B cell (primary cell): ENCODE results near the gene SNX14. TPM values are rescaled to one million over a fixed set of nuclear protein-coding genes. Genes with fewer than 3 reads are reported as not detected.

Experiments
- ATAC-seq: fragments of 200-7000 bp; cut with Tn5 transposase; one replicate; pipeline ENCODE4 v1.10.0; 2021; ENCODE audit warnings: low read depth, mild to moderate bottlenecking, moderate number of reproducible peaks, moderate library complexity
- CTCF ChIA-PET: fragments of 350-600 bp; sonication (Branson Sonifier 250); formaldehyde crosslinking; loops from one replicate; lab custom pipeline; 2021; ENCODE audit warnings: antibody characterized with exemption, inconsistent platforms; lab: Charles Lee
- POLR2A ChIA-PET: fragments of 350-600 bp; sonication (Branson Sonifier 250); formaldehyde crosslinking; loops from one replicate; lab custom pipeline; 2021; ENCODE audit warnings: antibody characterized with exemption; lab: Charles Lee
- DNase-seq: peaks from one replicate; pipeline ENCODE4 v3.0.0; 2013
- H2AFZ ChIP-seq: 2 replicates; pipeline ENCODE4 v1.6.1; 2012; ENCODE audit warnings: mild to moderate bottlenecking, low read depth, low read length; ENCODE audit not compliant: insufficient read depth, poor library complexity, severe bottlenecking
- H3K27ac ChIP-seq, 2 donors: 1 replicate in 1 of 2; 2 replicates in 1 of 2; pipeline ENCODE4 v1.5.1; 2012 to 2013; ENCODE audit warnings: low read length in 2 of 2, mild to moderate bottlenecking in 2 of 2, moderate library complexity in 1 of 2
- H3K27me3 ChIP-seq, 4 experiments: fragments of 200-600 bp in 1 of 4; sonication (generic) in 1 of 4; replicated peaks in 1 of 4; 1 replicate in 2 of 4; 2 replicates in 2 of 4; pipeline versions ENCODE4 v1.6.1 to v1.7.0; 2013 to 2016; ENCODE audit warnings: low read length in 3 of 4, mild to moderate bottlenecking in 2 of 4, mixed read lengths in 1 of 4, moderate library complexity in 1 of 4; ENCODE audit not compliant: insufficient read depth in 4 of 4, control insufficient read depth in 3 of 4; ENCODE audit errors: control extremely low read depth in 1 of 4
- H3K36me3 ChIP-seq, 2 experiments: replicated peaks in 1 of 2; 1 replicate in 1 of 2; 2 replicates in 1 of 2; pipeline versions ENCODE4 v1.6.1 to v1.7.1; 2013; ENCODE audit warnings: low read length in 1 of 2; ENCODE audit not compliant: insufficient read depth in 2 of 2, control insufficient read depth in 1 of 2; ENCODE audit errors: control extremely low read depth in 1 of 2, extremely low read depth in 1 of 2
- H3K4me1 ChIP-seq, 2 donors: fragments of 200-600 bp in 1 of 2; sonication (generic) in 1 of 2; 1 replicate in 1 of 2; 2 replicates in 1 of 2; pipeline versions ENCODE4 v1.5.1 to v1.6.1; 2013 to 2017; ENCODE audit warnings: low read length in 2 of 2; ENCODE audit not compliant: control insufficient read depth in 2 of 2, insufficient read depth in 2 of 2
- H3K4me2 ChIP-seq: replicated peaks from 2 replicates; pipeline ENCODE3; 2012; ENCODE audit warnings: mild to moderate bottlenecking, low read depth, low read length; ENCODE audit not compliant: poor library complexity, severe bottlenecking
- H3K4me3 ChIP-seq, 5 experiments: fragments of 200-600 bp in 1 of 5; sonication (generic) in 1 of 5; 1 replicate in 3 of 5; 2 replicates in 2 of 5; pipeline versions ENCODE4 v1.5.1 to v1.7.0; 2011 to 2016; ENCODE audit warnings: low read length in 4 of 5, mild to moderate bottlenecking in 4 of 5, low read depth in 2 of 5, control low read depth in 1 of 5, moderate library complexity in 1 of 5; ENCODE audit not compliant: insufficient read depth in 1 of 5; ENCODE audit errors: control extremely low read depth in 1 of 5, extremely low read depth in 1 of 5
- H3K79me2 ChIP-seq: fragments of 200-600 bp; sonication (generic); one replicate; pipeline ENCODE4 v1.6.0; 2016; ENCODE audit warnings: low read length; ENCODE audit not compliant: control insufficient read depth, insufficient read depth
- H3K9ac ChIP-seq: fragments of 200-600 bp; sonication (generic); 2 replicates; pipeline ENCODE4 v1.6.1; 2017; ENCODE audit warnings: mild to moderate bottlenecking, low read length, moderate library complexity
- H3K9me3 ChIP-seq, 3 donors: one replicate each; pipeline versions ENCODE4 v1.6.1 to v1.7.1; 2013; ENCODE audit warnings: low read length in 2 of 3; ENCODE audit not compliant: control insufficient read depth in 2 of 3, insufficient read depth in 1 of 3; ENCODE audit errors: control extremely low read depth in 1 of 3
- H4K20me1 ChIP-seq: 2 replicates; pipeline ENCODE4 v1.6.0; 2012; ENCODE audit warnings: mild to moderate bottlenecking, low read length; ENCODE audit not compliant: insufficient read depth, control insufficient read depth, poor library complexity, severe bottlenecking
- H3K27ac Mint-ChIP-seq: one replicate; pipeline ENCODE4 v1.8.0; 2021; ENCODE audit warnings: mixed read lengths
- H3K27me3 Mint-ChIP-seq: one replicate; pipeline ENCODE4 v1.8.0; 2021; ENCODE audit warnings: mixed read lengths
- H3K4me1 Mint-ChIP-seq: one replicate; pipeline ENCODE4 v1.8.0; 2021; ENCODE audit warnings: mixed read lengths
- H3K4me3 Mint-ChIP-seq: one replicate; pipeline ENCODE4 v1.8.0; 2021; ENCODE audit warnings: mixed read lengths
- H3K9me3 Mint-ChIP-seq: one replicate; pipeline ENCODE4 v1.8.0; 2022; ENCODE audit warnings: mixed read lengths; ENCODE audit not compliant: insufficient read depth
- EZH2 ChIP-seq: IDR thresholded peaks from 2 replicates; pipeline ENCODE4 v1.6.1; 2012; ENCODE audit warnings: borderline replicate concordance, low read depth, mild to moderate bottlenecking, moderate library complexity, low read length; ENCODE audit not compliant: insufficient read depth, poor library complexity, severe bottlenecking
- WGBS: methylation state at CpG from one replicate; pipeline ENCODE4 v1.1.5; 2013; ENCODE audit warnings: missing lambda C conversion rate; ENCODE audit not compliant: insufficient coverage; 5-methylcytosine and 5-hydroxymethylcytosine counted together
- intact Hi-C: fragments of 100-400 bp; cut with micrococcal nuclease; formaldehyde crosslinking; loops from one replicate; pipeline ENCODE4 v1.10.0; 2022
- polyA plus RNA-seq: library from polyadenylated mRNA; depleted of rRNA; stranded (reverse); fragments of >200 nt; gene quantifications from 2 replicates; pipeline ENCODE4 v1.2.3, GENCODE V29; 2012
- total RNA-seq, 2 donors: library from RNA; stranded (reverse); fragments of 120-200 nt in 1 of 2; gene quantifications; 1 replicate in 1 of 2; 2 replicates in 1 of 2; pipeline versions ENCODE4 v1.2.3 to v1.2.4, GENCODE V29; 2013 to 2022
- TF ChIP-seq, protein P1 (sequence below): fragments of 200-600 bp; IDR thresholded peaks from one replicate; pipeline ENCODE4 v1.8.0; 2022; ENCODE audit warnings: antibody characterized with exemption, mild to moderate bottlenecking

The SNX14 gene
- total and polyA plus RNA-seq, 2 donors (not counting 1 experiment from before 2014, with no cell fraction given) = 36.9 to 80.0 TPM

DNA sequence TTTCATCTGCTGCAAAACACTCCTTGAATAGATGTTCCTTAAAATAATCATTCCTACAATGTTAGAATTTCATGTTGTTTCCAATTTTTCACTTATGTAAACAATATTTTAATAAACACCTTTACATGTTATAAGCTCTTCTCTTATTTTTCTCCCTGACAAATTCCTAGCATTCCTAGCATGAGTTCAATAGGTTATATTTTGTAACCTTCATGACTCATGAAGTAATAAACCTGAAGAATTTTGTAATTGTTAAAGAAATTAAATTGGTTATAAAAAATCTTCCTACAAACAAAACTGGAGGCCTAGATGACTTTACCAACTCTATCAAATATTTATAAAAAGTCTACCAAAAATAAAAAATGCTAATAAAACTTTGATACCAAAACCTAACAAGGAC is 77.5 kb downstream of the SNX14 start:
- Mint-ChIP-seq H3K27ac (no peak overlapping the region), H3K9me3 (no peaks in the 10 kb centered on the region), H3K4me3 (no peak overlapping the region), H3K27me3 (no peaks in the 10 kb centered on the region), H3K4me1 (no peaks in the 10 kb centered on the region)
- Histone ChIP-seq H4K20me1 (no peaks in the 10 kb centered on the region), H3K36me3 (peaks cover 9 to 40% of the 10 kb centered on the region in 2 experiments), H3K4me3 (no peak overlapping the region), H3K9me3 (no peaks in the 10 kb centered on the region), H2AFZ (no peak overlapping the region), H3K27me3 (no peaks in the 10 kb centered on the region), H3K4me1 (no peaks in the 10 kb centered on the region), H3K79me2 (no peaks in the 10 kb centered on the region), H3K9ac (no peak overlapping the region), H3K4me2 (no peak overlapping the region), H3K27ac (no peak overlapping the region)
- no peak for DNase-seq
- TF ChIP-seq, protein P1, sequence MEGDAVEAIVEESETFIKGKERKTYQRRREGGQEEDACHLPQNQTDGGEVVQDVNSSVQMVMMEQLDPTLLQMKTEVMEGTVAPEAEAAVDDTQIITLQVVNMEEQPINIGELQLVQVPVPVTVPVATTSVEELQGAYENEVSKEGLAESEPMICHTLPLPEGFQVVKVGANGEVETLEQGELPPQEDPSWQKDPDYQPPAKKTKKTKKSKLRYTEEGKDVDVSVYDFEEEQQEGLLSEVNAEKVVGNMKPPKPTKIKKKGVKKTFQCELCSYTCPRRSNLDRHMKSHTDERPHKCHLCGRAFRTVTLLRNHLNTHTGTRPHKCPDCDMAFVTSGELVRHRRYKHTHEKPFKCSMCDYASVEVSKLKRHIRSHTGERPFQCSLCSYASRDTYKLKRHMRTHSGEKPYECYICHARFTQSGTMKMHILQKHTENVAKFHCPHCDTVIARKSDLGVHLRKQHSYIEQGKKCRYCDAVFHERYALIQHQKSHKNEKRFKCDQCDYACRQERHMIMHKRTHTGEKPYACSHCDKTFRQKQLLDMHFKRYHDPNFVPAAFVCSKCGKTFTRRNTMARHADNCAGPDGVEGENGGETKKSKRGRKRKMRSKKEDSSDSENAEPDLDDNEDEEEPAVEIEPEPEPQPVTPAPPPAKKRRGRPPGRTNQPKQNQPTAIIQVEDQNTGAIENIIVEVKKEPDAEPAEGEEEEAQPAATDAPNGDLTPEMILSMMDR = no peak
- no peak for TF ChIP-seq EZH2
- ATAC-seq = no peak
- ChIA-PET POLR2A (interaction anchor here (0.6 kb wide), 1 partner anchor 127 kb away, joined by 5 read pairs; the partner anchor contains the start of gene SYNCRIP), CTCF (interaction anchor here (0.7 kb wide), 1 partner anchor 33 kb away, joined by 3 read pairs; no protein-coding TSS in a partner anchor)
- intact Hi-C loops = no loop called here

DNA sequence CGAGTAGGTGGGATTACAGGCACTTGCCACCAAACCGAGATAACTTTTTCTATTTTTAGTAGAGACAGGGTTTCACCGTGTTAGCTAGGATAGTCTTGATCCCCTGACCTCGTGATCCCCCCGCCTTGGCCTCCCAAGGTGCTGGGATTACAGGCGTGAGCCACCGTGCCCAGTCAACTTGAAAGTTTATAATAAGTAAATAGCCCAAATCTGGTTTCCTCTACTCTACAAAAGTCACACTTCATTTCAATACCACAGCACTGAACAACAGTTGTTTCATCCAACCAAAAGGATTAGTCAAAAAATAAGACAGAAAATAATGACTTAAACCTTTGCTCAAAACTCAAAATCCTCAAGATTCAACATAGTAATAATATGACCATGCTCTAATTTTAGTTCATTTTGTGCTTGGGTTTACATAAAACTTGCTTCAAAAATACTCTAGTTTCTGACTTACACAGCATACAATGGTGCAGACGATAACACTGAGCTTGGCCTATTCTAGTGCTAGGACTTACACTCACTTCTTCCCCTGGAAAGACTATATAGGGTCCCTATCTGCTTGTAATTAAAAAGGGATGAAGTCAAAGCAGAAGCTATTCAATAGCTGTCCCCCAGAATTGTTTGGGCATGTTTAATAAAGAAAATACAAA is 87.1 kb downstream of the SNX14 start:
- Mint-ChIP-seq H3K9me3 (no peaks in the 10 kb centered on the region), H3K27ac (no peak overlapping the region)
- no peak for ATAC-seq

More for the DNA sequence above, 87.1 kb downstream of the SNX14 start:
- no peaks in the 10 kb centered on the region for H3K27me3 Mint-ChIP-seq
- no peak overlapping the region for H3K4me2 ChIP-seq
- no peaks in the 10 kb centered on the region for H3K79me2 ChIP-seq
- H2AFZ ChIP-seq = no peak overlapping the region
- H3K4me3 Mint-ChIP-seq = no peak overlapping the region
- no peaks in the 10 kb centered on the region for H3K4me1 ChIP-seq
- H3K27ac ChIP-seq = no peak overlapping the region
- no peak for TF ChIP-seq EZH2
- TF ChIP-seq, protein P1 = no peak
- ChIA-PET CTCF (interaction anchor here (0.8 to 1.3 kb wide), 4 partner anchors 23 to 30 kb away, joined by 3 to 5 read pairs (median 3); no protein-coding TSS in a partner anchor), POLR2A (no interaction called here)
- peaks cover 6 to 24% of the 10 kb centered on the region in 2 experiments for H3K36me3 ChIP-seq
- no peaks in the 10 kb centered on the region for H3K4me1 Mint-ChIP-seq
- DNase-seq = no peak
- no peaks in the 10 kb centered on the region for H4K20me1 ChIP-seq
- no peaks in the 10 kb centered on the region for H3K9me3 ChIP-seq
- H3K9ac ChIP-seq = no peak overlapping the region
- no peaks in the 10 kb centered on the region for H3K27me3 ChIP-seq
- intact Hi-C loops = no loop called here
- WGBS = no CpG with 5 or more reads among the region's 8 CpGs
- no peak overlapping the region for H3K4me3 ChIP-seq
